Gastroesophageal sphincter (tissue), 4 donors: ENCODE results near the gene PPM1H. TPM values are rescaled to one million over a fixed set of nuclear protein-coding genes. Genes with fewer than 3 reads are reported as not detected.

Experiments
- ATAC-seq: fragments of 150-250 bp; one replicate; pipeline ENCODE4 v1.9.1; 2016; ENCODE audit warnings: mild to moderate bottlenecking, moderate library complexity
- H3K27ac ChIP-seq, 4 donors: fragments of 200-600 bp; sonication (generic) in 3 of 4; 1 replicate in 3 of 4; 2 replicates in 1 of 4; pipeline ENCODE4 v1.5.1; 2016 to 2019
- H3K27me3 ChIP-seq: fragments of 200-600 bp; sonication (generic); one replicate; pipeline ENCODE4 v1.5.1; 2019
- H3K36me3 ChIP-seq, 2 donors: fragments of 200-600 bp; sonication (generic); one replicate each; pipeline ENCODE4 v1.5.1; 2019; ENCODE audit warnings: control low read depth in 1 of 2
- H3K4me1 ChIP-seq, 3 donors: fragments of 200-600 bp; sonication (generic); 1 replicate in 2 of 3; 2 replicates in 1 of 3; pipeline ENCODE4 v1.5.1; 2016 to 2019; ENCODE audit warnings: control low read depth in 2 of 3
- H3K4me3 ChIP-seq, 2 donors: fragments of 200-600 bp; sonication (generic); one replicate each; pipeline ENCODE4 v1.5.1; 2019; ENCODE audit warnings: mild to moderate bottlenecking in 1 of 2, moderate library complexity in 1 of 2
- H3K9me3 ChIP-seq, 3 donors: fragments of 200-600 bp; sonication (generic); one replicate each; pipeline ENCODE4 v1.5.1; 2017 to 2019; ENCODE audit warnings: control low read depth in 2 of 3
- EP300 ChIP-seq: sonication (generic); formaldehyde crosslinking; IDR thresholded peaks from one replicate; pipeline ENCODE4 v1.6.1; 2017; ENCODE audit warnings: antibody characterized with exemption, mild to moderate bottlenecking
- POLR2A ChIP-seq, 2 donors: fragments of 450-650 bp; IDR thresholded peaks; one replicate each; pipeline ENCODE4 v1.6.1; 2017; ENCODE audit warnings: antibody characterized with exemption in 2 of 2, mild to moderate bottlenecking in 2 of 2, moderate library complexity in 1 of 2
- POLR2AphosphoS5 ChIP-seq: sonication (generic); formaldehyde crosslinking; IDR thresholded peaks from one replicate; pipeline ENCODE4 v1.6.1; 2017; ENCODE audit warnings: antibody characterized with exemption
- WGBS, 2 donors: methylation state at CpG; one replicate each; pipeline ENCODE4 v1.1.5; 2018; ENCODE audit warnings: low coverage in 1 of 2; 5-methylcytosine and 5-hydroxymethylcytosine counted together
- total RNA-seq, 4 donors: library from RNA; depleted of rRNA; stranded (reverse); fragments of >200 nt; gene quantifications; one replicate each; pipeline ENCODE4 v1.1.0, GENCODE V29; 2016
- TF ChIP-seq, protein P1 (sequence below), 4 experiments: fragments of 200-600 bp in 2 of 4; fragments of 450-650 bp in 2 of 4; sonication (generic) in 1 of 4; IDR thresholded peaks; one replicate each; pipeline ENCODE4 v1.5.1; 2017 to 2019; ENCODE audit warnings: antibody characterized with exemption in 4 of 4, mild to moderate bottlenecking in 2 of 4, moderate library complexity in 2 of 4

Gene PPM1H
- total RNA-seq, 4 donors from 2014 or later, result 1.3 to 1.9 (median 1.6) TPM

DNA sequence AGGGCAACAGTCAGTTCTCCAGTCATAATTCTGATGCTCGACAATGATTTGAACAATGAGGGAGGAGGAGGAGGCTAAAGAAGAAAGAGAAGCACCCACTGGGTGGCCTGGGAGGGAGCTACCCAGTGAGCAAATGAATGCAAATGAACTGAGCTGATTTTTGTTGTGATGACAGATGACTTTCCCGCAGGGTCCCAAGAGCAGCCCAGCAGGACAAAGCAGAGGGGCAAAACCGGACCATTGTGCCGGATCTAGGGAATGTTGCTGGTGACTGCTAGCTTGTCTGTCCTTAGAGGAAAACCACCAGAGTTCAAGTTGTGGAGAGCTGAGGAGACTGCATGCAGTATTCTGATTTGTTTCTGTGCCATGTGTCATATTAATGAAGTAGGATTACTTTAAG lies 305.5 kb downstream of the PPM1H start:
- WGBS, 2 donors, result 56 to 100% methylated on average over 2 to 3 of the region's 4 CpGs
- TF ChIP-seq POLR2AphosphoS5 (no peak), POLR2A (IDR thresholded peaks at IDR 0.05) (no peak), EP300 (no peak)
- TF ChIP-seq, protein P1, sequence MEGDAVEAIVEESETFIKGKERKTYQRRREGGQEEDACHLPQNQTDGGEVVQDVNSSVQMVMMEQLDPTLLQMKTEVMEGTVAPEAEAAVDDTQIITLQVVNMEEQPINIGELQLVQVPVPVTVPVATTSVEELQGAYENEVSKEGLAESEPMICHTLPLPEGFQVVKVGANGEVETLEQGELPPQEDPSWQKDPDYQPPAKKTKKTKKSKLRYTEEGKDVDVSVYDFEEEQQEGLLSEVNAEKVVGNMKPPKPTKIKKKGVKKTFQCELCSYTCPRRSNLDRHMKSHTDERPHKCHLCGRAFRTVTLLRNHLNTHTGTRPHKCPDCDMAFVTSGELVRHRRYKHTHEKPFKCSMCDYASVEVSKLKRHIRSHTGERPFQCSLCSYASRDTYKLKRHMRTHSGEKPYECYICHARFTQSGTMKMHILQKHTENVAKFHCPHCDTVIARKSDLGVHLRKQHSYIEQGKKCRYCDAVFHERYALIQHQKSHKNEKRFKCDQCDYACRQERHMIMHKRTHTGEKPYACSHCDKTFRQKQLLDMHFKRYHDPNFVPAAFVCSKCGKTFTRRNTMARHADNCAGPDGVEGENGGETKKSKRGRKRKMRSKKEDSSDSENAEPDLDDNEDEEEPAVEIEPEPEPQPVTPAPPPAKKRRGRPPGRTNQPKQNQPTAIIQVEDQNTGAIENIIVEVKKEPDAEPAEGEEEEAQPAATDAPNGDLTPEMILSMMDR (IDR thresholded peaks at IDR 0.05), result no peak
- no peaks in the 10 kb centered on the region for H3K9me3 ChIP-seq
- no peak for ATAC-seq
- H3K4me1 ChIP-seq, result peaks cover 0 to 21% (median 6%) of the 10 kb centered on the region in 3 donors
- H3K27ac ChIP-seq, result no peak overlapping the region
- H3K4me3 ChIP-seq, result no peak overlapping the region
- no peaks in the 10 kb centered on the region for H3K36me3 ChIP-seq
- H3K27me3 ChIP-seq, result no peaks in the 10 kb centered on the region

DNA sequence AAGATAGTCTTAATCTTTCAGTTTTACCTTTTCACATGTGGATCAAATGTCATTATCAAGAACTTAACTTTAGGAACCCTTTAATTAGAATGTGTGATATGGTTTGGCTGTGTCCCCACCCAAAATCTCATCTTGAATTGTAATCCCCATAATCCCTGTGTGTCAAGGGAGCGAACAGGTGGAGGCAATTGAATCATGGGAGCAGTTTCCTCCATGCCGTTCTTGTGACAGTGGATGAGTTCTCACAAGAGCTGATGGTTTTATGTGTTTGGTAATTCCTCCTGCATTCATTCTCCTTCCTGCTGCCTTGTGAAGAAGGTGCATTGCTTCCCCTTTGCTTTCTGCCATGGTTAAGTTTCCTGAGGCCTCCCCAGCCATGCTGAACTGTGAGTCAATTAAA lies 307.8 kb downstream of the PPM1H start:
- WGBS, 2 donors, result 100% methylated on average over 1 of the region's 2 CpGs; no CpG with 5 or more reads in 1 of the 2 donors
- Histone ChIP-seq H3K27me3 (no peaks in the 10 kb centered on the region), H3K27ac (no peak overlapping the region), H3K4me1 (peaks cover 0 to 12% (median 0%) of the 10 kb centered on the region in 3 donors), H3K36me3 (no peaks in the 10 kb centered on the region), H3K4me3 (no peak overlapping the region), H3K9me3 (no peaks in the 10 kb centered on the region)
- TF ChIP-seq EP300 (no peak), POLR2A (IDR thresholded peaks at IDR 0.05) (no peak), POLR2AphosphoS5 (no peak)
- TF ChIP-seq, protein P1 (IDR thresholded peaks at IDR 0.05), result no peak
- no peak for ATAC-seq

DNA sequence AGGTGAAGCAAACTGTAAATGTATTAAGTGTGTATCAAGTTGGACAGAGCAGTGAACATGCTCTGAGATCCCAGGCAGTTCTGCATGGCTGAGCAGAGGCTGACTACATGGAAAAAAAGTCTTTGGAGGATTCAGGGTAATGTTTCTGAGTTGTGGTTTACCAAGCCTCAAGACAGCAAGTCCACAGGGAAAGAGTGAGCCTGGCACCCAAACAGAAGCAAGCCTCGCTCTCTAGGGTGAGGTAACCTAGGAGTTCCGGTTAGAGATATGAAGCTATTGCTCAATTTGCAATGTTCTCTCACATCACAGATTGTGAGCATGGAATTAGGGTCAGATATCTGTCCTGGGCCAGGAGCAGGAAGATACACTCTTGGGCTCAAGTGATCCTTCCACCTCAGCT lies 309.7 kb downstream of the PPM1H start:
- ATAC-seq, result no peak
- Histone ChIP-seq H3K36me3 (no peaks in the 10 kb centered on the region), H3K27ac (no peak overlapping the region), H3K4me1 (no peaks in the 10 kb centered on the region), H3K4me3 (no peak overlapping the region), H3K27me3 (no peaks in the 10 kb centered on the region), H3K9me3 (no peaks in the 10 kb centered on the region)
- TF ChIP-seq, protein P1 (IDR thresholded peaks at IDR 0.05), result no peak
- TF ChIP-seq POLR2A (IDR thresholded peaks at IDR 0.05) (no peak), EP300 (no peak), POLR2AphosphoS5 (no peak)
- WGBS, 2 donors, result 100% methylated on average over 2 of the region's 2 CpGs

DNA sequence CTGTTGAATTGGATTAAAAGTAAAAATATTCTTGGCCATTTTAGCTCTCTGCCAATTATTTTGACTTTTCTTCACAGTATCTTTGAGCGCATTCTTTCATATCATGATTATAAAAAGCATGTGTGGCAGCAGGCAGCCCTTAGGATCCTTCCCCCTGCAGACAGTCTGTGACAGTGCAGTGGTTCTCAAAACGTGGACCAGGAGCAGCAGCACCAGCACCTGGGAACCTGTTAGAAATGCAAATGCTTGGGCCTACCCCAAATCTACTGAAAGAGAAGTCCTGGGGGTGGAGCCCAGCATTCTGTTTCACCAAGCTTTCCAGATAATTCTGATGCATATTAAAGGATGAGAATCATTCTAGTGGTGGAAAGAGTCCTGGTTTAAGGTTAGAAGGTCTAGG lies 312.8 kb downstream of the PPM1H start:
- Histone ChIP-seq H3K4me1 (peaks cover 0 to 8% (median 0%) of the 10 kb centered on the region in 3 donors), H3K27me3 (no peaks in the 10 kb centered on the region), H3K4me3 (no peak overlapping the region), H3K36me3 (no peaks in the 10 kb centered on the region), H3K27ac (no peak overlapping the region), H3K9me3 (no peaks in the 10 kb centered on the region)
- TF ChIP-seq POLR2A (IDR thresholded peaks at IDR 0.05), result no peak
- no peak for TF ChIP-seq EP300
- no peak for TF ChIP-seq POLR2AphosphoS5
- 50 to 58% methylated on average over 2 of the region's 2 CpGs for WGBS, 2 donors
- no peak for ATAC-seq

DNA sequence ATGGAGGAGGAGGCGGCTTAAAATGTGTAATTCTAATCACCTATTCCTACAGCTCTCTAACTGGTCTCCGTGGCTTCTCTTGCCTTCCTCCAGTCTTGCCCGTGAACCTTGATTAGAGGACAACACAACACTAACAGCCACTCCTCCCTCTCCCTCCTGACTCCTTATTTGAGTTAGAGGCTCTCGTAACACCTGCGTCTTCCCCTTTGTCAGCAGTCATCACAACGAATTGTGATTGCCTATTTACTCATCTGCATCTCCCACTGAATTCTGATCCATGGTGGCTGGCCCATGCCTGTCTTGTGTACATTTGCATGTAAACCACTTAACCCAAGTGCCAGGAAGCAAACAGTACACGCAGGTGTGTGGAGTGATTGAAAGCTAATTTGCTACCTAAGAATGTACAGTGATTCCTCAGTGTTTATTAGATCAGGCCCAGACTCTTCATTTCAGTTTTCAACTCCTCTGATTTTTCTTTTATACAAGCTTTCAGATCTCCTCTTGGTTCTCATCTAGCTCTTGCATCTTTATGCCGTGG lies 313.8 kb downstream of the PPM1H start:
- WGBS, 2 donors, result 75 to 77% methylated on average over 7 to 8 of the region's 8 CpGs
- H3K4me1 ChIP-seq, result peaks cover 0 to 10% (median 0%) of the 10 kb centered on the region in 3 donors
- no peak overlapping the region for H3K27ac ChIP-seq
- TF ChIP-seq EP300 (no peak), POLR2AphosphoS5 (no peak), POLR2A (IDR thresholded peaks at IDR 0.05) (no peak)
- TF ChIP-seq, protein P1 (IDR thresholded peaks at IDR 0.05), result no peak
- H3K4me3 ChIP-seq, result no peak overlapping the region
- H3K27me3 ChIP-seq, result no peaks in the 10 kb centered on the region
- no peaks in the 10 kb centered on the region for H3K36me3 ChIP-seq
- H3K9me3 ChIP-seq, result no peaks in the 10 kb centered on the region
- no peak for ATAC-seq
